Mesenchymal stem cell (in vitro differentiated cells and primary cell): ENCODE results near the gene CLASP1.
A peak's percentile ranks its signal among the peaks of the same experiment; 100 is the strongest.

Experiments used
- DNase-seq: peaks from one replicate; pipeline ENCODE4 v3.0.0-alpha.2; 2013
- H2AFZ ChIP-seq: one replicate; pipeline ENCODE4 v1.6.1; 2013; ENCODE audit warnings: low read depth, mild to moderate bottlenecking, control low read depth, inconsistent platforms, low read length, moderate library complexity
- H2AK5ac ChIP-seq: 2 replicates; pipeline ENCODE4 v1.6.1; 2013; ENCODE audit warnings: low read length, moderate library complexity, mild to moderate bottlenecking, inconsistent platforms; ENCODE audit not compliant: severe bottlenecking
- H2BK120ac ChIP-seq: one replicate; pipeline ENCODE4 v1.6.1; 2013; ENCODE audit warnings: low read depth, mild to moderate bottlenecking, inconsistent platforms, low read length, moderate library complexity
- H2BK12ac ChIP-seq, 2 experiments: one replicate each; pipeline ENCODE4 v1.6.1; 2013; ENCODE audit warnings: inconsistent platforms in 2 of 2, low read length in 2 of 2, mild to moderate bottlenecking in 2 of 2, moderate library complexity in 2 of 2, control low read depth in 1 of 2
- H2BK15ac ChIP-seq: one replicate; pipeline ENCODE4 v1.6.1; 2013; ENCODE audit warnings: mild to moderate bottlenecking, low read depth, inconsistent platforms; ENCODE audit not compliant: poor library complexity, severe bottlenecking
- H2BK5ac ChIP-seq: 2 replicates; pipeline ENCODE4 v1.6.1; 2013; ENCODE audit warnings: low read depth, mild to moderate bottlenecking, low read length, control low read depth, inconsistent platforms; ENCODE audit not compliant: poor library complexity, severe bottlenecking
- H3K14ac ChIP-seq, 2 experiments: one replicate each; pipeline ENCODE4 v1.6.1; 2013; ENCODE audit warnings: inconsistent platforms in 2 of 2, low read length in 2 of 2, control low read depth in 1 of 2, mild to moderate bottlenecking in 1 of 2, moderate library complexity in 1 of 2
- H3K18ac ChIP-seq, 2 experiments: one replicate each; pipeline ENCODE4 v1.6.1; 2013; ENCODE audit warnings: inconsistent platforms in 2 of 2, low read length in 2 of 2, control low read depth in 1 of 2, low read depth in 1 of 2, mild to moderate bottlenecking in 1 of 2
- H3K23ac ChIP-seq, 2 experiments: one replicate each; pipeline ENCODE4 v1.6.1; 2013; ENCODE audit warnings: inconsistent platforms in 2 of 2, low read length in 2 of 2, mild to moderate bottlenecking in 2 of 2, moderate library complexity in 2 of 2, control low read depth in 1 of 2
- H3K27ac ChIP-seq: 2 replicates; pipeline ENCODE4 v1.5.1; 2013; ENCODE audit warnings: mild to moderate bottlenecking, moderate library complexity, low read length, control low read depth, inconsistent platforms; ENCODE audit not compliant: poor library complexity, severe bottlenecking
- H3K27me3 ChIP-seq, 2 experiments: 2 replicates each; pipeline versions ENCODE4 v1.6.1 to v1.7.0; 2013; ENCODE audit warnings: low read length in 2 of 2, mild to moderate bottlenecking in 2 of 2, moderate library complexity in 2 of 2, control low read depth in 1 of 2, inconsistent platforms in 1 of 2; ENCODE audit not compliant: control insufficient read depth in 1 of 2, insufficient read depth in 1 of 2
- H3K36me3 ChIP-seq, 2 experiments: 2 replicates each; pipeline versions ENCODE4 v1.6.1 to v1.7.0; 2013; ENCODE audit warnings: low read length in 2 of 2, control low read depth in 1 of 2, inconsistent platforms in 1 of 2, low read depth in 1 of 2, mild to moderate bottlenecking in 1 of 2; ENCODE audit not compliant: insufficient read depth in 2 of 2, control insufficient read depth in 1 of 2
- H3K4ac ChIP-seq, 2 experiments: one replicate each; pipeline ENCODE4 v1.6.1; 2013; ENCODE audit warnings: inconsistent platforms in 2 of 2, low read length in 2 of 2, mild to moderate bottlenecking in 2 of 2, moderate library complexity in 2 of 2, control low read depth in 1 of 2, low read depth in 1 of 2
- H3K4me1 ChIP-seq: 2 replicates; pipeline ENCODE4 v1.6.1; 2013; ENCODE audit warnings: low read depth, low read length, control low read depth; ENCODE audit not compliant: control insufficient read depth, insufficient read depth
- H3K4me2 ChIP-seq: 2 replicates; pipeline ENCODE4 v1.6.1; 2013; ENCODE audit warnings: low read length, mild to moderate bottlenecking, inconsistent platforms; ENCODE audit not compliant: poor library complexity, severe bottlenecking
- H3K4me3 ChIP-seq, 2 experiments: 2 replicates each; pipeline versions ENCODE4 v1.5.1 to v1.7.0; 2013; ENCODE audit warnings: low read length in 2 of 2, mild to moderate bottlenecking in 2 of 2, control low read depth in 1 of 2, low read depth in 1 of 2; ENCODE audit not compliant: insufficient read depth in 1 of 2
- H3K79me1 ChIP-seq: replicated peaks from 2 replicates; pipeline ENCODE4 v1.6.1; 2013; ENCODE audit warnings: mild to moderate bottlenecking, control low read depth, low read length, inconsistent platforms; ENCODE audit not compliant: poor library complexity, severe bottlenecking
- H3K9ac ChIP-seq: 2 replicates; pipeline ENCODE4 v1.7.0; 2013; ENCODE audit warnings: mild to moderate bottlenecking, low read length, moderate library complexity
- H3K9me3 ChIP-seq: 2 replicates; pipeline ENCODE4 v1.7.0; 2013; ENCODE audit warnings: mild to moderate bottlenecking, low read length; ENCODE audit not compliant: control insufficient read depth
- H4K8ac ChIP-seq: one replicate; pipeline ENCODE4 v1.6.1; 2013; ENCODE audit warnings: inconsistent platforms, mild to moderate bottlenecking, low read length, moderate library complexity
- H4K91ac ChIP-seq: one replicate; pipeline ENCODE4 v1.6.1; 2013; ENCODE audit warnings: mild to moderate bottlenecking, low read length, inconsistent platforms
- WGBS: methylation state at CpG from one replicate; pipeline ENCODE4 v1.1.7; 2013; ENCODE audit warnings: mixed read lengths; 5-methylcytosine and 5-hydroxymethylcytosine counted together

CLASP1 gene

GRCh38 chr2:121598087-121598486, 51.2 kb downstream of the CLASP1 start:
- Histone ChIP-seq H2BK5ac (no peak overlapping the region), H3K14ac (no peak overlapping the region), H3K27me3 (no peaks in the 10 kb centered on the region), H3K4me3 (no peak overlapping the region), H2BK12ac (no peak overlapping the region), H2BK120ac (no peak overlapping the region), H4K8ac (no peak overlapping the region), H3K9ac (no peak overlapping the region), H2AK5ac (no peak overlapping the region), H3K18ac (no peak overlapping the region), H3K4me1 (peaks cover 3% of the 10 kb centered on the region), H2BK15ac (no peak overlapping the region), H3K36me3 (peaks cover 0 to 7% of the 10 kb centered on the region in 2 experiments), H3K9me3 (no peaks in the 10 kb centered on the region), H4K91ac (no peak overlapping the region), H3K27ac (no peak overlapping the region), H3K4me2 (no peak overlapping the region), H3K23ac (no peak overlapping the region), H3K4ac (no peak overlapping the region), H3K79me1 (peaks cover 10% of the 10 kb centered on the region), H2AFZ (no peak overlapping the region)
- 100% methylated on average over 1 of the region's 2 CpGs for WGBS
- DNase-seq, result no peak

DNA sequence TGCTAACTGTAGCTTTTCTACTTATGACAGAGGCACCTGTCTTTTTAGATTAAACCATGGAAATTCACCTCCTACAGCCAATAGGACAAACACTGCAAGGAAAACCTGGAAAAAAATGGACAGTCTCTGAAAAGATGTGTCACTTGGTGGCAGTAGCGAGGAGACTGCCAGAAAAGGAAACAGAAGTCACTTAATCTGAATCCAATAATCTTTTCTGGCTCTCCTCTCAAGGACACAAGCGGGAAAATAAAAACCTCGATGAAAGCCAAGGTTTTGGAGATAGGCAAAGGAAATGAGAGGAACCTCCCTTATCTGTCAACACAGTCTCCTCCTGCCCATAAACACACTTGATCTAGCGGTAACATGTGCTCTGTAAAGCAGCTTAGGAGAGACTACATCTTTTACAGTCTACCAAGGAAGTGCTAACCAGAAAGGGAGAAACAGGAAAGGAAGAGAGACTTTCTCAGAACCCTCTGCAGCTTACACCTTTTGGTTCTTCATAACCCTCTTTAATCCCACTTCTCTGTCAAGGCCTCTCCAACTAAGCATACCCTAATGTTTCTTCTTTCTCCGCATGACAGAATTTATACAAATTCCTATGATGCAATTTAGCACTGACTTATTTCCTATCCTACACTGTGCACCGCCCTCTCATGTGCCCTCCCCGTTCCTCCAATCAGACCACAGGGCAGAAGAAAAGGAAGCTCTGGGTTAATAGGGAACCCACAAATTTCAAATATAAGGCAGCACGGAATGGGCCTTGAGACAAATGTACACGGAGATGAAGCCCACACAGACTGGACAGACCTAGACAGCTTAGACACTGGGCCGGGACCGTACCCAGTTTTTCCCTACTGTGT, 52.8 kb downstream of the CLASP1 start:
- peak; percentile 75 for DNase-seq
- no peak overlapping the region for H2BK12ac ChIP-seq
- H3K18ac ChIP-seq, result no peak overlapping the region
- H3K4ac ChIP-seq, result no peak overlapping the region
- H2AFZ ChIP-seq, result no peak overlapping the region
- peak overlapping the region; percentile 61 for H3K27ac ChIP-seq
- peak overlapping the region in 1 of 2 experiments; percentile 54 for H3K4me3 ChIP-seq
- peaks cover 10% of the 10 kb centered on the region for H3K79me1 ChIP-seq
- H3K9ac ChIP-seq, result peak overlapping the region; percentile 73
- peak overlapping the region; percentile 47 for H4K8ac ChIP-seq
- no peak overlapping the region for H2BK120ac ChIP-seq
- H3K4me1 ChIP-seq, result peaks cover 3% of the 10 kb centered on the region
- H2BK5ac ChIP-seq, result no peak overlapping the region
- no peak overlapping the region for H3K14ac ChIP-seq
- H3K4me2 ChIP-seq, result peak overlapping the region; percentile 8
- no peak overlapping the region for H4K91ac ChIP-seq
- H2BK15ac ChIP-seq, result no peak overlapping the region
- H3K36me3 ChIP-seq, result peaks cover 0 to 7% of the 10 kb centered on the region in 2 experiments
- H2AK5ac ChIP-seq, result no peak overlapping the region
- no peaks in the 10 kb centered on the region for H3K9me3 ChIP-seq
- H3K27me3 ChIP-seq, result no peaks in the 10 kb centered on the region
- 50% methylated on average over 9 of the region's 11 CpGs for WGBS
- no peak overlapping the region for H3K23ac ChIP-seq

DNA sequence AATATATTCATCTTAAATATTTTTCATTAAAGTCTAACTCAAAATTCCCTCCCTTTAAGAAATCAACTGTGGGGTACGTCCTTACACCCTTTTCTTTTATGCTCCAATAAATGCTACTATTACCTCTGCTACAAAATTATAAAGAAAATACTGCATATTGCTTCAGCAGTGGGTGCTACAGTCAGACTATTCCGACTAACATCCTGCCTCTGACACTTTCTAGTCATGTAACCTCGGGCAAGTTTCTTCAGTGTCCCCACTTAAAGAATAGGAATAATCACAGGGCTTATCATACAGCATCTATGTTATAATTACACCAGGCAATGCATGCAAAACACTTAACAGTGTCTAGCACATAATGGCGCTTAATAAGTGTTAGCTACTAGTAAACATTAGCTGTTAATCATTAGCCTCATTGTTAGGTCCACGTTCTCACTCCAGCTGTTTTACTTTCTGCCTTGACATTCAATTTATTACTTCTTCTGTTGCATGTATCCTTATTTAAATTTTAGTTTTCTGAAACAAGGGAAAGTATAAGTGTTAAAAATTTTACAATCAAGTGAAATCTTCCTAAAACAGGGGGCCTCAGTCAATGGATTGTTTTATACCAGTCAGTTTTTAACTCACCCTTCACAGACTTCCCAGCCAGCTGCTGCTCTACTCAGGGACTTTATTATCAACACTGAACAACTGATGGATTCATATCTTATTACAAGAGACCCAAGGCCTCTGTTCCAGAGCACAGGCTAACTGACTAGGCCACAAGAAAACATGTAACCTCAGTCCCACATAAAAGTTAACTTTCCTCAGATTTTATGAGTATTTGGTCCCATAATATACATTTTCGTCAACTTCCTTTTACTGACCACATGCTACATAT, 54.0 kb downstream of the CLASP1 start:
- Histone ChIP-seq H3K79me1 (peaks cover 11% of the 10 kb centered on the region), H3K4me3 (no peak overlapping the region), H2AFZ (no peak overlapping the region), H4K8ac (no peak overlapping the region), H3K27ac (peak overlapping the region; percentile 40), H4K91ac (no peak overlapping the region), H3K14ac (no peak overlapping the region), H3K9ac (peak overlapping the region; percentile 73), H3K4me1 (peaks cover 3% of the 10 kb centered on the region), H2BK12ac (no peak overlapping the region), H3K18ac (no peak overlapping the region), H3K9me3 (no peaks in the 10 kb centered on the region), H2BK120ac (no peak overlapping the region), H2BK5ac (peak overlapping the region; percentile 14), H2AK5ac (no peak overlapping the region), H2BK15ac (no peak overlapping the region), H3K4me2 (peak overlapping the region; percentile 52), H3K27me3 (no peaks in the 10 kb centered on the region), H3K23ac (no peak overlapping the region), H3K4ac (no peak overlapping the region), H3K36me3 (peaks cover 0 to 7% of the 10 kb centered on the region in 2 experiments)
- DNase-seq, result no peak
- 92% methylated on average over 5 of the region's 6 CpGs for WGBS

DNA sequence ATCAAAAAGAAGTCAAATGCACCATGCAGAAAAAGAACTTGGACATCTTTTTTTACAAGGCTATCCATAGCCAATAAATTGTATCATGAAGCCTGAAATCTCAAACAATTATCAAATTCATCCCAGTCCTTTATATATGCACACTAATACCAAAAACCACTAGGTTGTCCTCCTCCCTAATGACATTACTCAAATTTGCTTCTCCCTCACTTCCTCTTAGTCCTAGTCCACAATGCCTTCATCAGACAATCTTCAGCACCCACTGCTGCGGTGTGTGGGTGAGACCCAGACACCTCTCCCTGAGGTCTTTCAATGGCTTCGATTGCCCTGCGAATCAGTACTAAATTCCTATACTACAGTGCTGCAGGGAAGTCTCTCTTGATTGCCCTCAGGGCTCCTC, 58.1 kb downstream of the CLASP1 start:
- 98% methylated on average over 3 of the region's 3 CpGs for WGBS
- no peak overlapping the region for H2BK5ac ChIP-seq
- no peak overlapping the region for H3K4me3 ChIP-seq
- no peak overlapping the region for H3K9ac ChIP-seq
- DNase-seq, result no peak
- H3K27me3 ChIP-seq, result no peaks in the 10 kb centered on the region
- peaks cover 8 to 11% of the 10 kb centered on the region in 2 experiments for H3K36me3 ChIP-seq
- no peak overlapping the region for H2AK5ac ChIP-seq
- H3K4me1 ChIP-seq, result no peaks in the 10 kb centered on the region
- H2BK120ac ChIP-seq, result no peak overlapping the region
- no peak overlapping the region for H4K91ac ChIP-seq
- H2BK15ac ChIP-seq, result no peak overlapping the region
- H3K18ac ChIP-seq, result no peak overlapping the region
- H3K14ac ChIP-seq, result no peak overlapping the region
- no peak overlapping the region for H3K23ac ChIP-seq
- H2AFZ ChIP-seq, result no peak overlapping the region
- no peak overlapping the region for H3K4me2 ChIP-seq
- H3K9me3 ChIP-seq, result no peaks in the 10 kb centered on the region
- peaks cover 22% of the 10 kb centered on the region for H3K79me1 ChIP-seq
- no peak overlapping the region for H2BK12ac ChIP-seq
- no peak overlapping the region for H3K4ac ChIP-seq
- no peak overlapping the region for H4K8ac ChIP-seq
- no peak overlapping the region for H3K27ac ChIP-seq
